Activated CD4-positive, alpha-beta T cell treated with anti-CD3 and anti-CD28 coated beads for 36 hours (primary cell): ENCODE measurements around the gene GXYLT2. TPM values are rescaled to one million over a fixed set of nuclear protein-coding genes. Genes with fewer than 3 reads are reported as not detected.
A peak's percentile ranks its signal among the peaks of the same experiment; 100 is the strongest.

Source experiments
- ATAC-seq: fragments of 200-7000 bp; cut with Tn5 transposase; one replicate; pipeline ENCODE4 v1.10.0; 2021; ENCODE audit warnings: mild to moderate bottlenecking, moderate library complexity
- CTCF ChIA-PET: fragments of 350-600 bp; sonication (Branson Sonifier 250); formaldehyde crosslinking; loops from one replicate; lab custom pipeline; 2021; ENCODE audit warnings: antibody characterized with exemption; lab: Charles Lee
- POLR2A ChIA-PET: fragments of 350-600 bp; sonication (Branson Sonifier 250); formaldehyde crosslinking; loops from one replicate; lab custom pipeline; 2021; ENCODE audit warnings: antibody characterized with exemption, inconsistent platforms; lab: Charles Lee
- DNase-seq: peaks from one replicate; pipeline ENCODE4 v3.0.0-alpha.2; 2020
- H3K27ac Mint-ChIP-seq: one replicate; pipeline ENCODE4 v1.8.0; 2021; ENCODE audit warnings: mixed read lengths
- H3K27me3 Mint-ChIP-seq: one replicate; pipeline ENCODE4 v1.8.0; 2021; ENCODE audit warnings: mixed read lengths
- H3K36me3 Mint-ChIP-seq: one replicate; pipeline ENCODE4 v1.8.0; 2021; ENCODE audit warnings: low read depth, mixed read lengths
- H3K4me1 Mint-ChIP-seq: one replicate; pipeline ENCODE4 v1.8.0; 2021; ENCODE audit warnings: mixed read lengths
- H3K4me3 Mint-ChIP-seq: one replicate; pipeline ENCODE4 v1.8.0; 2021; ENCODE audit warnings: mild to moderate bottlenecking, moderate library complexity, mixed read lengths
- H3K9me3 Mint-ChIP-seq: one replicate; pipeline ENCODE4 v1.8.0; 2021; ENCODE audit warnings: low read depth, mixed read lengths
- intact Hi-C, 2 experiments: fragments of 100-400 bp; cut with DNase I in 1 of 2; cut with micrococcal nuclease in 1 of 2; formaldehyde crosslinking; loops; one replicate each; pipeline versions ENCODE4 v1.14.2 to v1.15.1; 2022 to 2024; cut with DNase I, micrococcal nuclease
- total RNA-seq, 2 experiments: library from RNA; stranded (reverse); gene quantifications; one replicate each; pipeline ENCODE4 v1.2.3, GENCODE V29; 2021

The GXYLT2 gene
- total RNA-seq, 2 experiments from 2014 or later: 0.07 TPM; not detected in 1

DNA sequence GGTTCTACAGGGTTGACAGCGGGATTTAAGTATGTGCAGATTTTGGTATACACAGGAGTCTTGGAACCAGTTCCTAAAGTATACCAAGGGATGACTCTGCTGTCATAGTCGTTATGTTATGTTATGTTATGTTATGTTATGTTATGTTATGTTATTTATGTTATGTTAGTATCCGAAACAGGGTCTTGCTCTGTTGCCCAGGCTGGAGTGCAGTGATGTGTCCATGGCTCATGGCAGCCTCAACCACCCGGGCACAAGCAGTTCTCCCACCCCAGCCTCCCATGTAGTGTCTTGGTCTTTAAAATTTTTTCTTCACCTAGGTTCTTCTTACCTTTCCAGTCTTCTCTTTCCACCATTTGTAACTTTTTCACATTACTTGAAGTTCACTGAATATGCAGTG lies 130.5 kb downstream of the GXYLT2 start:
- intact Hi-C loops: loop anchor here in 1 of 2 experiments (1.0 kb wide), 1 partner anchor 11 kb away; no protein-coding TSS in a partner anchor
- H3K36me3 Mint-ChIP-seq: peaks cover 38% of the 10 kb centered on the region
- CTCF ChIA-PET: no interaction called here
- no peak overlapping the region for H3K4me3 Mint-ChIP-seq
- no peaks in the 10 kb centered on the region for H3K27me3 Mint-ChIP-seq
- H3K4me1 Mint-ChIP-seq: peaks cover 63% of the 10 kb centered on the region
- H3K9me3 Mint-ChIP-seq: no peaks in the 10 kb centered on the region
- POLR2A ChIA-PET: interaction anchor here (1.2 kb wide), 1 partner anchor 11 kb away, joined by 3 read pairs; no protein-coding TSS in a partner anchor
- ATAC-seq (no peak), DNase-seq (no peak)
- peak overlapping the region; percentile 78 for H3K27ac Mint-ChIP-seq

DNA sequence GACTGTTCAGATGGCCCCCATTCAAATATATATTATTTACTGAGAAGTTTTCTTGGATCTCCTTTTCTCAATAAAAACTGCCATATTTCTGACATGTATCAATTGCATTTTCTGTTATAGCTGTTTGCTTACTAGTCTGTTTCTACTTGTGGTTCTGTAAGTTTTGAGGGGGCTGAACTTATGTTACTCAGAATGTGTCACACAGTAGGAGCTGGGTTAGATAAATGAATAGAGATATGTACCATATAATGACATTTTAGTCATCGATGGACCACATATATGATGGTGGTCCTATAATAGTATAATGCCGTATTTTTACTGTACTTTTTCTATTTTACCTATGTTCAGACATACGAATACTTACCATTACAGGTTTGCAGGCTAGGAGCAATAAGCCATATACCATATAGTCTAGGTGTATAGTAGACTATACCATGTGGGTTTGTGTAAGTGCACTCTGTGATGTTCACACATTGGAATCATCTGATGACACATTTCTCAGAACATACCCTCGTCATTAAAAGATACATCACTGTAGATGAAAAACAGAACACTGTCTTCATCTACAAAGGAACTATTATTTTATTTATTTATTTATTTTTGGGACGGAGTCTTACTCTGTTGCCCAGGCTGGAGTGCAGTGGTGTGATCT lies 131.1 kb downstream of the GXYLT2 start:
- ATAC-seq: peak; percentile 77
- peaks cover 60% of the 10 kb centered on the region for H3K4me1 Mint-ChIP-seq

DNA sequence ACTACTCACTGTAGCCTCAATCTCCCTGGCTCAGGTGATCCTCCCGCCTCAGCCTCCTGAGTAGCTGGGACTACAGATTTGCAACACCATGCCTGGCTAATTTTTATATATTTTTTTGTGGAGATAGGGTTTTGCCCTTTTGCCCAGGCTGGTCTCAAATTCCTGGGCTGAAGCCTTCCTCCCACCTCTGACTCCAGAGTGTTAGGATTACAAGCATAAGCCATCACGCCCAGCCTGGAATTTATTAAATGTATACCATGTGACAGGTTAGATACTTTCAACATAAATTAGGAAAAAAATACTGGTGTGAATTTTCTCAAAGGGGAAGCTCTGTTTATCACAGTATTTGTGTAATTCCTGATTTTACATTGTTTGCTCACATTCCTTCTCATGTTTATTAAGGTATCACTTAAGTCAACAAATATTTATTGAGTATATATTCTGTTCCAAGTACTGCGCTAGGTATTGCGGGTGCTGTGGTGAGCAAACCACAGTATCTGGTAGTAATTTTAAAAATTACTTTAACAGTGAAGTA lies 133.5 kb downstream of the GXYLT2 start:
- intact Hi-C loops: no loop called here
- Mint-ChIP-seq H3K36me3 (peaks cover 30% of the 10 kb centered on the region), H3K4me3 (no peak overlapping the region), H3K9me3 (no peaks in the 10 kb centered on the region), H3K27me3 (no peaks in the 10 kb centered on the region), H3K4me1 (peaks cover 64% of the 10 kb centered on the region), H3K27ac (no peak overlapping the region)
- DNase-seq: no peak
- POLR2A ChIA-PET: no interaction called here
- CTCF ChIA-PET: interaction anchor here (0.8 to 1.7 kb wide), 2 partner anchors 26 to 35 kb away, joined by 3 read pairs; no protein-coding TSS in a partner anchor
- no peak for ATAC-seq

More for the DNA sequence above, 131.1 kb downstream of the GXYLT2 start:
- H3K27me3 Mint-ChIP-seq: no peaks in the 10 kb centered on the region
- peaks cover 37% of the 10 kb centered on the region for H3K36me3 Mint-ChIP-seq
- DNase-seq: no peak
- ChIA-PET POLR2A (interaction anchor here (1.2 kb wide), 1 partner anchor 10 kb away, joined by 3 read pairs; no protein-coding TSS in a partner anchor), CTCF (interaction anchor here (0.6 kb wide), 1 partner anchor 70 kb away, joined by 3 read pairs; no protein-coding TSS in a partner anchor)
- no peaks in the 10 kb centered on the region for H3K9me3 Mint-ChIP-seq
- intact Hi-C loops: loop anchor here in 1 of 2 experiments (1.0 kb wide), 1 partner anchor 10 kb away; no protein-coding TSS in a partner anchor
- no peak overlapping the region for H3K4me3 Mint-ChIP-seq
- peak overlapping the region; percentile 78 for H3K27ac Mint-ChIP-seq

DNA sequence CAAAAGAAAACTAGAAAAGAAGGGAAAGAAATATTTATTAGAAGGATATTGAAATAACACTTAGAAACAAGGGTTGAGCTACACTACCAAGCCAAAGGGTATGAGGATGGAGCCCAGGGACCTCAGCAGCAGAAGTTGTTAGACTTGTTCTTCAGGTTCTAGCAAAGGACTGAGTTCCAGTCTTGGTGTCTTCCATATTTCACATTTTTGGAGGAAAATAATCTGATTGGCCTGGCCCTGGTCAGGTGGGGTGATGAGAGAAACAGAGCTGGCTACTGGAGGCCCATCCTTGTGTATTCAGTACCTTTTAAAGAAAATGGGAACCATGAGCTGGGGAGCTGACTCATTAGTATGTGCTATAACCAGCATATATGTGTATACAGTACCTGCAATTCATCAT lies 137.0 kb downstream of the GXYLT2 start:
- H3K4me1 Mint-ChIP-seq: peaks cover 73% of the 10 kb centered on the region
- no peaks in the 10 kb centered on the region for H3K9me3 Mint-ChIP-seq
- intact Hi-C loops: no loop called here
- CTCF ChIA-PET: interaction anchor here (0.5 to 2.3 kb wide), 3 partner anchors 14 to 584 kb away, joined by 3 to 12 read pairs (median 8); no protein-coding TSS in a partner anchor
- H3K4me3 Mint-ChIP-seq: no peak overlapping the region
- ATAC-seq (no peak), DNase-seq (no peak)
- POLR2A ChIA-PET: no interaction called here
- peak overlapping the region; percentile 48 for H3K27ac Mint-ChIP-seq
- peaks cover 28% of the 10 kb centered on the region for H3K36me3 Mint-ChIP-seq
- H3K27me3 Mint-ChIP-seq: no peaks in the 10 kb centered on the region

DNA sequence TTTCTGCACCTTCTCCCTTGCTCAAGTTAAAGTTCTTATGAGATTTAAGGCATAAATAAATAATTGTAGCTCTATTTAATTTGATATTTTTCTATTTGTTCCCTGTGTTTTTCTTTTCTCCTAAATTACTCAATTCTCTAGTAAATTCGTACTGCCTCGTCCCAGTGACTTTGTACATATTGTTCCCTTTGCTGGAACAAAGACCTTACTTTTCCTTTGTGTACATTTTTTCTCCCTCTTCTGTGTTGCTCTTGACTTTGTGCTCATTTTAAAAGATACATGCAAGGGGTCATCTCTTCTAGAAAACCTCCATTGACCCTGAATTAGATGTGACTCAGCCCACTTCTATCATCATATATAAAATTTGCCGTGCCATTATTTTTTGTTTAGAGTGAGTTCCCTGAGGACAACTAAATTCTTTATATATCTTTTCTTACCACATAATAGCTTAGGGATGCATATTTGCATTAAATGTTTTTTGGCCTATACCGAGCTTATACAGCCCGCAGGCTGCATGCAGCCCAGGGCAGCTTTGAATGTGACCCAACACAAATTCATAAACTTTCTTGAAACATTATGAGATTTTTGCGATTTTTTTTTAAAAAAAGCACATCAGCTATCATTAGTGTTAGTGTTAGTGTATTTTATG lies 138.4 kb downstream of the GXYLT2 start:
- intact Hi-C loops: no loop called here
- CTCF ChIA-PET: interaction anchor here (1.3 to 2.3 kb wide), 3 partner anchors 10 to 30 kb away, joined by 5 to 12 read pairs (median 8); no protein-coding TSS in a partner anchor
- H3K27ac Mint-ChIP-seq: no peak overlapping the region
- POLR2A ChIA-PET: no interaction called here
- no peak overlapping the region for H3K4me3 Mint-ChIP-seq
- ATAC-seq (no peak), DNase-seq (no peak)
- H3K36me3 Mint-ChIP-seq: peaks cover 28% of the 10 kb centered on the region
- H3K27me3 Mint-ChIP-seq: no peaks in the 10 kb centered on the region
- no peaks in the 10 kb centered on the region for H3K9me3 Mint-ChIP-seq
- peaks cover 79% of the 10 kb centered on the region for H3K4me1 Mint-ChIP-seq

Other genes starting within 250 kb of the GXYLT2 start
- gene SHQ1, start 39.6 kb upstream of the GXYLT2 start, total RNA-seq: 10 to 100 TPM; 26.4 to 31.3 TPM
- gene PPP4R2, start 108.8 kb downstream of the GXYLT2 start, total RNA-seq: 10 to 100 TPM; 75.1 to 91.5 TPM
- 1 to 10 TPM; 4.7 to 5.2 TPM for gene EBLN2, start 173.6 kb downstream of the GXYLT2 start, total RNA-seq